ENCODE results near the gene DMD.

The DMD gene

GRCh38 chrX:32874839-32875238 is 336.5 kb downstream of the DMD start:
- H3K27ac Mint-ChIP-seq, result no peak overlapping the region
- no peaks in the 10 kb centered on the region for H3K4me1 Mint-ChIP-seq
- peaks cover 6% of the 10 kb centered on the region for H3K9me3 Mint-ChIP-seq
- no peak overlapping the region for H3K4me3 Mint-ChIP-seq
- no peak for ATAC-seq
- no peaks in the 10 kb centered on the region for H3K27me3 Mint-ChIP-seq
- H3K36me3 Mint-ChIP-seq, result no peaks in the 10 kb centered on the region

GRCh38 chrX:32873786-32874185 is 337.6 kb downstream of the DMD start:
- H3K27ac Mint-ChIP-seq, result no peak overlapping the region
- H3K4me1 Mint-ChIP-seq, result no peaks in the 10 kb centered on the region
- H3K4me3 Mint-ChIP-seq, result no peak overlapping the region
- no peak for ATAC-seq
- no peaks in the 10 kb centered on the region for H3K27me3 Mint-ChIP-seq
- no peaks in the 10 kb centered on the region for H3K36me3 Mint-ChIP-seq
- H3K9me3 Mint-ChIP-seq, result peaks cover 4% of the 10 kb centered on the region

- no peak overlapping the region for H3K27ac Mint-ChIP-seq
- no peaks in the 10 kb centered on the region for H3K27me3 Mint-ChIP-seq
- H3K9me3 Mint-ChIP-seq, result peaks cover 4% of the 10 kb centered on the region
- no peaks in the 10 kb centered on the region for H3K36me3 Mint-ChIP-seq
- no peak for ATAC-seq
- H3K4me1 Mint-ChIP-seq, result no peaks in the 10 kb centered on the region
- no peak overlapping the region for H3K4me3 Mint-ChIP-seq
Measured at GRCh38 chrX:32871636-32872035, 339.7 kb downstream of the DMD start.

GRCh38 chrX:32868524-32868895 is 342.8 kb downstream of the DMD start:
- Mint-ChIP-seq H3K27ac (no peak overlapping the region), H3K9me3 (no peaks in the 10 kb centered on the region), H3K36me3 (no peaks in the 10 kb centered on the region), H3K4me3 (no peak overlapping the region), H3K27me3 (no peaks in the 10 kb centered on the region), H3K4me1 (no peaks in the 10 kb centered on the region)
- ATAC-seq, result no peak

- H3K27me3 Mint-ChIP-seq, result no peaks in the 10 kb centered on the region
- no peak overlapping the region for H3K4me3 Mint-ChIP-seq
- ATAC-seq, result no peak
- no peaks in the 10 kb centered on the region for H3K36me3 Mint-ChIP-seq
- H3K27ac Mint-ChIP-seq, result no peak overlapping the region
- H3K4me1 Mint-ChIP-seq, result no peaks in the 10 kb centered on the region
- no peaks in the 10 kb centered on the region for H3K9me3 Mint-ChIP-seq
Measured at GRCh38 chrX:32867781-32868523, 343.4 kb downstream of the DMD start.

GRCh38 chrX:32852203-32852602 is 359.1 kb downstream of the DMD start:
- no peak overlapping the region for H3K27ac Mint-ChIP-seq
- no peak for ATAC-seq
- no peaks in the 10 kb centered on the region for H3K36me3 Mint-ChIP-seq
- H3K4me3 Mint-ChIP-seq, result no peak overlapping the region
- H3K27me3 Mint-ChIP-seq, result no peaks in the 10 kb centered on the region
- no peaks in the 10 kb centered on the region for H3K9me3 Mint-ChIP-seq
- H3K4me1 Mint-ChIP-seq, result no peaks in the 10 kb centered on the region

GRCh38 chrX:32851556-32851955 is 359.8 kb downstream of the DMD start:
- H3K4me3 Mint-ChIP-seq, result no peak overlapping the region
- H3K36me3 Mint-ChIP-seq, result no peaks in the 10 kb centered on the region
- no peak for ATAC-seq
- H3K4me1 Mint-ChIP-seq, result no peaks in the 10 kb centered on the region
- H3K27ac Mint-ChIP-seq, result no peak overlapping the region
- no peaks in the 10 kb centered on the region for H3K27me3 Mint-ChIP-seq
- H3K9me3 Mint-ChIP-seq, result no peaks in the 10 kb centered on the region

GRCh38 chrX:32847921-32848320 is 363.4 kb downstream of the DMD start:
- no peaks in the 10 kb centered on the region for H3K4me1 Mint-ChIP-seq
- H3K4me3 Mint-ChIP-seq, result no peak overlapping the region
- no peaks in the 10 kb centered on the region for H3K9me3 Mint-ChIP-seq
- no peaks in the 10 kb centered on the region for H3K36me3 Mint-ChIP-seq
- H3K27me3 Mint-ChIP-seq, result no peaks in the 10 kb centered on the region
- ATAC-seq, result no peak
- no peak overlapping the region for H3K27ac Mint-ChIP-seq

GRCh38 chrX:32842053-32842452 is 369.3 kb downstream of the DMD start:
- peaks cover 3% of the 10 kb centered on the region for H3K9me3 Mint-ChIP-seq
- no peak overlapping the region for H3K27ac Mint-ChIP-seq
- no peaks in the 10 kb centered on the region for H3K27me3 Mint-ChIP-seq
- H3K4me3 Mint-ChIP-seq, result no peak overlapping the region
- no peaks in the 10 kb centered on the region for H3K36me3 Mint-ChIP-seq
- ATAC-seq, result no peak
- H3K4me1 Mint-ChIP-seq, result no peaks in the 10 kb centered on the region

GRCh38 chrX:32839781-32840180 is 371.6 kb downstream of the DMD start:
- no peaks in the 10 kb centered on the region for H3K36me3 Mint-ChIP-seq
- no peak for ATAC-seq

GRCh38 chrX:32825009-32825408 is 386.3 kb downstream of the DMD start:
- H3K27ac Mint-ChIP-seq, result no peak overlapping the region
- no peaks in the 10 kb centered on the region for H3K9me3 Mint-ChIP-seq
- no peaks in the 10 kb centered on the region for H3K27me3 Mint-ChIP-seq
- no peaks in the 10 kb centered on the region for H3K4me1 Mint-ChIP-seq
- H3K4me3 Mint-ChIP-seq, result no peak overlapping the region
- H3K36me3 Mint-ChIP-seq, result no peaks in the 10 kb centered on the region
- no peak for ATAC-seq

More at GRCh38 chrX:32839781-32840180, 371.6 kb downstream of the DMD start:
- no peak overlapping the region for H3K27ac Mint-ChIP-seq
- no peaks in the 10 kb centered on the region for H3K27me3 Mint-ChIP-seq
- no peak overlapping the region for H3K4me3 Mint-ChIP-seq
- H3K4me1 Mint-ChIP-seq, result no peaks in the 10 kb centered on the region
- H3K9me3 Mint-ChIP-seq, result peaks cover 3% of the 10 kb centered on the region

GRCh38 chrX:32804034-32804433 is 407.3 kb downstream of the DMD start:
- H3K4me3 Mint-ChIP-seq, result no peak overlapping the region
- H3K27me3 Mint-ChIP-seq, result no peaks in the 10 kb centered on the region
- no peaks in the 10 kb centered on the region for H3K36me3 Mint-ChIP-seq
- H3K27ac Mint-ChIP-seq, result no peak overlapping the region
- no peak for ATAC-seq
- H3K9me3 Mint-ChIP-seq, result peaks cover 3% of the 10 kb centered on the region
- H3K4me1 Mint-ChIP-seq, result no peaks in the 10 kb centered on the region

GRCh38 chrX:32798990-32799389 is 412.4 kb downstream of the DMD start:
- Mint-ChIP-seq H3K9me3 (no peaks in the 10 kb centered on the region), H3K4me1 (no peaks in the 10 kb centered on the region), H3K27me3 (no peaks in the 10 kb centered on the region), H3K4me3 (no peak overlapping the region), H3K27ac (no peak overlapping the region), H3K36me3 (no peaks in the 10 kb centered on the region)
- ATAC-seq, result no peak

GRCh38 chrX:32788936-32789335 is 422.4 kb downstream of the DMD start:
- no peak overlapping the region for H3K27ac Mint-ChIP-seq
- no peaks in the 10 kb centered on the region for H3K4me1 Mint-ChIP-seq
- no peak overlapping the region for H3K4me3 Mint-ChIP-seq
- H3K36me3 Mint-ChIP-seq, result no peaks in the 10 kb centered on the region
- no peaks in the 10 kb centered on the region for H3K9me3 Mint-ChIP-seq
- ATAC-seq, result no peak
- no peaks in the 10 kb centered on the region for H3K27me3 Mint-ChIP-seq

GRCh38 chrX:32780109-32780508 is 431.2 kb downstream of the DMD start:
- H3K36me3 Mint-ChIP-seq, result no peaks in the 10 kb centered on the region
- no peaks in the 10 kb centered on the region for H3K9me3 Mint-ChIP-seq
- no peak overlapping the region for H3K4me3 Mint-ChIP-seq
- no peaks in the 10 kb centered on the region for H3K27me3 Mint-ChIP-seq
- no peak overlapping the region for H3K27ac Mint-ChIP-seq
- ATAC-seq, result no peak
- H3K4me1 Mint-ChIP-seq, result no peaks in the 10 kb centered on the region

GRCh38 chrX:32778965-32779364 is 432.4 kb downstream of the DMD start:
- Mint-ChIP-seq H3K36me3 (no peaks in the 10 kb centered on the region), H3K27ac (no peak overlapping the region), H3K9me3 (no peaks in the 10 kb centered on the region), H3K4me3 (no peak overlapping the region), H3K4me1 (no peaks in the 10 kb centered on the region), H3K27me3 (no peaks in the 10 kb centered on the region)
- ATAC-seq, result no peak

GRCh38 chrX:32774966-32775365 is 436.4 kb downstream of the DMD start:
- ATAC-seq, result no peak
- no peak overlapping the region for H3K4me3 Mint-ChIP-seq
- no peaks in the 10 kb centered on the region for H3K36me3 Mint-ChIP-seq
- H3K27me3 Mint-ChIP-seq, result no peaks in the 10 kb centered on the region
- no peaks in the 10 kb centered on the region for H3K4me1 Mint-ChIP-seq
- H3K9me3 Mint-ChIP-seq, result peaks cover 2% of the 10 kb centered on the region
- H3K27ac Mint-ChIP-seq, result no peak overlapping the region
